GM12892 (cell line): ENCODE data around the gene VAV2.
"Not testable (repeated sequence)": the region's sequence is repeated elsewhere in the genome, so short reads cannot be mapped to it uniquely, and the experiment has no call there.

ENCODE experiments used
- DNase-seq: peaks from one replicate; pipeline ENCODE4 v3.0.0; 2011; ENCODE audit not compliant: insufficient read length
- FAIRE-seq: peaks from 2 replicates; lab custom pipeline; 2011; peaks lifted over from hg19 to GRCh38; lab: Jason Lieb, UNC
- POLR2A ChIP-seq: IDR thresholded peaks from 2 replicates; pipeline ENCODE4 v1.6.1; 2011; ENCODE audit warnings: low read depth, low read length, control low read depth
- POLR2AphosphoS5 ChIP-seq: IDR thresholded peaks from 2 replicates; pipeline ENCODE4 v1.6.1; 2011; ENCODE audit warnings: low read depth, low read length, control low read depth
- TAF1 ChIP-seq: IDR thresholded peaks from 2 replicates; pipeline ENCODE4 v1.6.1; 2011; ENCODE audit warnings: low read depth, mild to moderate bottlenecking, control low read depth, low read length, borderline replicate concordance

The VAV2 gene

DNA sequence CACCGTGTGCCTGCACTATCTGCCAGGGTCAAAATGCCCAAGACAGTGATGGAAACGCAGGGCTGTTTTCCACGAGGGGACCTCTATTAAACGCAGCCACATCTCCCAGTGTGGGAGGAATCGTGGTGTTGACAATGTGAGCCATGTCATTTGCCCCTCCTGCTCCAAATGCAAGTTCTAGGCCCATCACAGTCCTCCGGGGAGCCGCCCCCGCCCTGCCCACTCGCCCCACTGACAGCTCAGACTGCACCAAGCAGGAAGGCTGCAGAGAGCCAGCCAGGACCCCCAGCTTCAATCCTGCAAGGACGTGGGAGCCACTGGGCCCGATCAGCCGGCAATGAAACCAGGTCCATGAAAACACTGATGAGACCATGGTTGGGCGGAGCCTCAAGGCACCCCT, 85.9 kb downstream of the VAV2 start:
- TF ChIP-seq TAF1 (no peak), POLR2AphosphoS5 (no peak)
- DNase-seq (no peak), FAIRE-seq (no peak)

- no peak for FAIRE-seq
- TF ChIP-seq TAF1 (no peak), POLR2AphosphoS5 (no peak), POLR2A (no peak)
These were observed 86.6 kb downstream of the VAV2 start for GRCh38 chr9:133905493-133905892.

GRCh38 chr9:133904346-133905090, 87.6 kb downstream of the VAV2 start:
- TF ChIP-seq POLR2A = no peak
- TF ChIP-seq POLR2AphosphoS5 = no peak
- no peak for TF ChIP-seq TAF1
- no peak for DNase-seq
- FAIRE-seq = no peak

More at GRCh38 chr9:133905493-133905892, 86.6 kb downstream of the VAV2 start:
- no peak for DNase-seq

- no peak for TF ChIP-seq TAF1
- TF ChIP-seq POLR2A = no peak
- TF ChIP-seq POLR2AphosphoS5 = no peak
- FAIRE-seq (no peak), DNase-seq (peak; percentile 46)
These were observed 90.8 kb downstream of the VAV2 start for GRCh38 chr9:133901184-133901835.

GRCh38 chr9:133897675-133898074, 94.4 kb downstream of the VAV2 start:
- TF ChIP-seq POLR2AphosphoS5 (no peak), TAF1 (no peak)
- no peak for DNase-seq
- FAIRE-seq = no peak

GRCh38 chr9:133896007-133896406, 96.1 kb downstream of the VAV2 start:
- FAIRE-seq, DNase-seq: not testable (repeated sequence)

DNA sequence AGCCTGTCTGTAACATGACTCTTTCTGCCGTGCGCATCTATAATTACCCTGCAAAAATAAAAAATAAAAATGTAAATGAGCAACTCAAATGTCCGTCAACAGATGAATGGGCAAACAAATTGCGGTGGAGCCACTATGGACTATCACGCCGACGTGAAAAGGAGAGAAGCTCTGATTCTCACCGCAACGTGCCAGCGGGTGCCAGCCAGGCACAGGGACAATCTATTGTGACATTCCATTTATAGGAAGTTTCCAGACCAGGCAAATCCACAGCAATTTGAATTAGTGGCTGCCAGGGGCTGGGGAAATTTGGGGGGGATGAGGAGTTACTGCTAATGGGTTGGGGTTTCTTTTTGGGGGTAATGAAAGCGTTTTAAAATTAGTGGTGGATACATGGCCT, 96.8 kb downstream of the VAV2 start:
- DNase-seq (no peak), FAIRE-seq (no peak)
- TF ChIP-seq TAF1 (no peak), POLR2AphosphoS5 (no peak), POLR2A (no peak)

GRCh38 chr9:133894377-133895321, 97.5 kb downstream of the VAV2 start:
- no peak for TF ChIP-seq POLR2AphosphoS5
- no peak for TF ChIP-seq POLR2A
- DNase-seq (no peak), FAIRE-seq (no peak)

GRCh38 chr9:133893191-133893994, 98.7 kb downstream of the VAV2 start:
- no peak for DNase-seq
- no peak for TF ChIP-seq TAF1
- no peak for TF ChIP-seq POLR2A
- no peak for TF ChIP-seq POLR2AphosphoS5
- no peak for FAIRE-seq

- no peak for DNase-seq
- no peak for FAIRE-seq
- TF ChIP-seq TAF1 = no peak
- TF ChIP-seq POLR2A = no peak
- no peak for TF ChIP-seq POLR2AphosphoS5
These were observed 99.8 kb downstream of the VAV2 start for GRCh38 chr9:133892193-133892920.

DNA sequence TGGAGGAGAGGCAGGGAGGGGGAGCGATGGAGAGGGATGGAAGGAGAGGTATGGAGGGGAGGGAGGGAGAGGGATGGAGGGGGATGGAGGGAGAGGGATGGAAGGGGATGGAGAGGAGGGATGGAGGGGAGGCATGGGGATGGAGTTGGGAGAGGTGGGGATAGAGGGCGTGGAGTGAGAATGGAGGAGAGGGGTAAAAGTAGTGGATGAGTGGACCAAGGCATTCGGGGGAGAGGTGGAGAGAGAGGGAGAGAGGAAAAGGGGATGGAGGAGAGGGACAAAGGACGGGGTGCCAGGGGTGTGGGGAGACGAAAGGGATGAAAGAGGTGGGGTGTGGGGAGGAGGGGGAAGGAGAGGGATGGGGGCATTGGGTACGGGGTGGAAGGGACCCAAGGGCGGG, 100.4 kb downstream of the VAV2 start:
- no peak for DNase-seq
- FAIRE-seq = no peak
- no peak for TF ChIP-seq POLR2A
- TF ChIP-seq TAF1 = no peak
- no peak for TF ChIP-seq POLR2AphosphoS5
